ENCODE data around the gene STAB1.

The STAB1 gene

DNA sequence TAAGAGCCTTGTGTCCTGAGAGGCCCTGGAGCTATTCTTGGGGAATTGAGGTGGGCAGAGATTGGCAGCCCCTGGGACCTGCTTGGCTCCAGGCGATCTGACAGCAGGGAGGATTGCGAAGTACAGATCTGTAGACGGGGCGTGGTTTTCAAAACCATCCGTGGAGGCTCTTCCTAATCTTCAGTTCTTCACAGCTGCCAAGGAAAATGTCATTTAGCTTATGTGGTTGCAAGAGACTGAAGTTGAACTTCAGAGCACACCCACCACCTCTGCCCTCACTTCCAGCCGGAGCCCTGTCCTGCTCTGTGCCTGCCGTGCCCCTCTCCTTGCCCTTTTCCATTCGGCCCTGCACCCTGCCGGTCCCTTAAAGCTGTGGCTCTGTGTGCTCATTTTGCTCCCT, 26.8 kb upstream of the STAB1 start:
- H3K4me3 ChIP-seq (ENCODE audit: low read depth in 1 of 2, low read length in 2 of 2) = no peak overlapping the region
- H3K27me3 ChIP-seq (ENCODE audit: insufficient read depth, low read length, poor library complexity) = no peaks in the 10 kb centered on the region
- H3K9me3 ChIP-seq (ENCODE audit: insufficient read depth, low read length, severe bottlenecking) = no peaks in the 10 kb centered on the region
- H4K20me1 ChIP-seq (ENCODE audit: insufficient read depth, low read length) = peaks cover 59% of the 10 kb centered on the region
- ATAC-seq (ENCODE audit: insufficient read depth, low read depth) (no peak; the same call in 2 of the 3 replicates), DNase-seq (no peak)
- H3K36me3 ChIP-seq (ENCODE audit: insufficient read depth, low read length) = peaks cover 75% of the 10 kb centered on the region
- peaks cover 59% of the 10 kb centered on the region for H3K79me2 ChIP-seq (ENCODE audit: insufficient read depth, low read length)
- TF ChIP-seq, protein P1, sequence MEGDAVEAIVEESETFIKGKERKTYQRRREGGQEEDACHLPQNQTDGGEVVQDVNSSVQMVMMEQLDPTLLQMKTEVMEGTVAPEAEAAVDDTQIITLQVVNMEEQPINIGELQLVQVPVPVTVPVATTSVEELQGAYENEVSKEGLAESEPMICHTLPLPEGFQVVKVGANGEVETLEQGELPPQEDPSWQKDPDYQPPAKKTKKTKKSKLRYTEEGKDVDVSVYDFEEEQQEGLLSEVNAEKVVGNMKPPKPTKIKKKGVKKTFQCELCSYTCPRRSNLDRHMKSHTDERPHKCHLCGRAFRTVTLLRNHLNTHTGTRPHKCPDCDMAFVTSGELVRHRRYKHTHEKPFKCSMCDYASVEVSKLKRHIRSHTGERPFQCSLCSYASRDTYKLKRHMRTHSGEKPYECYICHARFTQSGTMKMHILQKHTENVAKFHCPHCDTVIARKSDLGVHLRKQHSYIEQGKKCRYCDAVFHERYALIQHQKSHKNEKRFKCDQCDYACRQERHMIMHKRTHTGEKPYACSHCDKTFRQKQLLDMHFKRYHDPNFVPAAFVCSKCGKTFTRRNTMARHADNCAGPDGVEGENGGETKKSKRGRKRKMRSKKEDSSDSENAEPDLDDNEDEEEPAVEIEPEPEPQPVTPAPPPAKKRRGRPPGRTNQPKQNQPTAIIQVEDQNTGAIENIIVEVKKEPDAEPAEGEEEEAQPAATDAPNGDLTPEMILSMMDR (IDR thresholded peaks at IDR 0.05; ENCODE audit: borderline replicate concordance, extremely low read depth, low read length, poor library complexity, severe bottlenecking) = no peak
- TF ChIP-seq EZH2 (IDR thresholded peaks at IDR 0.05; ENCODE audit: borderline replicate concordance, low read depth, low read length, severe bottlenecking) = no peak
- no peak overlapping the region for H3K27ac ChIP-seq (ENCODE audit: low read length)
- H3K9ac ChIP-seq (ENCODE audit: low read depth, low read length) = no peak overlapping the region
- H3K4me2 ChIP-seq (ENCODE audit: insufficient read depth, low read length) = no peak overlapping the region
- H3K4me1 ChIP-seq (ENCODE audit: insufficient read depth, low read length) = no peaks in the 10 kb centered on the region
- H2AFZ ChIP-seq (ENCODE audit: low read depth, low read length) = no peak overlapping the region

- no peaks in the 10 kb centered on the region for H3K9me3 ChIP-seq (ENCODE audit: insufficient read depth, low read length, severe bottlenecking)
Measured at GRCh38 chr3:52469001-52469400, 26.1 kb upstream of the STAB1 start.

DNA sequence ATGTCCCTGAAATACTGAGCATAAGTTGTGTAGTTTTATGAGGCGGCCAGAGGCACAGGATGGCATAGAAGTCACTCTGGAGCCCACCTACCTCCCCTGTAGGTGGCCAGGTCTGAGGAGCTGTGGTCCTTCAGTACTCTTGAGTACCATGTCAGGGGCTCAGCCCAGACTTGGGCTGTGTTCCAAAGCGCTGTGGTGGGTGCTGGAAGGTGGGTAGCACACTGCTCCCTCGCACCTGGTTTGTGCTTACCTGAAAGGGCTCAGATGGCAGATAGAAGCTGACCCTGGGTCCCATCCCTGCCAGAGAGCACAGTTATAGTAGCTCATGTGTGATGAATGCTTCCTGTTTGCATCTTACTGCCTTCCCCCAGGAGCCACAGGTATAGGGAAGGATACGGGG, 24.2 kb upstream of the STAB1 start:
- H3K9ac ChIP-seq (ENCODE audit: low read depth, low read length) = no peak overlapping the region
- no peaks in the 10 kb centered on the region for H3K27me3 ChIP-seq (ENCODE audit: insufficient read depth, low read length, poor library complexity)
- H4K20me1 ChIP-seq (ENCODE audit: insufficient read depth, low read length) = peaks cover 49% of the 10 kb centered on the region
- peaks cover 75% of the 10 kb centered on the region for H3K36me3 ChIP-seq (ENCODE audit: insufficient read depth, low read length)
- H3K4me2 ChIP-seq (ENCODE audit: insufficient read depth, low read length) = no peak overlapping the region
- H3K4me1 ChIP-seq (ENCODE audit: insufficient read depth, low read length) = no peaks in the 10 kb centered on the region
- H3K9me3 ChIP-seq (ENCODE audit: insufficient read depth, low read length, severe bottlenecking) = no peaks in the 10 kb centered on the region
- no peak overlapping the region for H2AFZ ChIP-seq (ENCODE audit: low read depth, low read length)
- no peak for DNase-seq
- H3K4me3 ChIP-seq (ENCODE audit: low read depth in 1 of 2, low read length in 2 of 2) = no peak overlapping the region
- no peak for ATAC-seq (ENCODE audit: insufficient read depth, low read depth)
- no peak overlapping the region for H3K27ac ChIP-seq (ENCODE audit: low read length)
- no peak for TF ChIP-seq EZH2 (IDR thresholded peaks at IDR 0.05; ENCODE audit: borderline replicate concordance, low read depth, low read length, severe bottlenecking)
- TF ChIP-seq, protein P1 (IDR thresholded peaks at IDR 0.05; ENCODE audit: borderline replicate concordance, extremely low read depth, low read length, poor library complexity, severe bottlenecking) = no peak
- peaks cover 36% of the 10 kb centered on the region for H3K79me2 ChIP-seq (ENCODE audit: insufficient read depth, low read length)

More at GRCh38 chr3:52469001-52469400, 26.1 kb upstream of the STAB1 start:
- no peak overlapping the region for H3K27ac ChIP-seq (ENCODE audit: low read length)
- no peaks in the 10 kb centered on the region for H3K27me3 ChIP-seq (ENCODE audit: insufficient read depth, low read length, poor library complexity)
- peaks cover 75% of the 10 kb centered on the region for H3K36me3 ChIP-seq (ENCODE audit: insufficient read depth, low read length)
- H3K4me3 ChIP-seq (ENCODE audit: low read depth in 1 of 2, low read length in 2 of 2) = no peak overlapping the region
- no peak overlapping the region for H2AFZ ChIP-seq (ENCODE audit: low read depth, low read length)
- H3K9ac ChIP-seq (ENCODE audit: low read depth, low read length) = no peak overlapping the region
- TF ChIP-seq, protein P1 (IDR thresholded peaks at IDR 0.05; ENCODE audit: borderline replicate concordance, extremely low read depth, low read length, poor library complexity, severe bottlenecking) = no peak
- no peak for TF ChIP-seq EZH2 (IDR thresholded peaks at IDR 0.05; ENCODE audit: borderline replicate concordance, low read depth, low read length, severe bottlenecking)
- DNase-seq = no peak
- H3K4me1 ChIP-seq (ENCODE audit: insufficient read depth, low read length) = no peaks in the 10 kb centered on the region
- no peak for ATAC-seq (ENCODE audit: insufficient read depth, low read depth)
- no peak overlapping the region for H3K4me2 ChIP-seq (ENCODE audit: insufficient read depth, low read length)
- H4K20me1 ChIP-seq (ENCODE audit: insufficient read depth, low read length) = peaks cover 59% of the 10 kb centered on the region
- peaks cover 53% of the 10 kb centered on the region for H3K79me2 ChIP-seq (ENCODE audit: insufficient read depth, low read length)
